Upper lobe of left lung (tissue), 4 donors: ENCODE results near the gene IER3IP1.

Experiments
- CTCF ChIP-seq, 6 experiments: fragments of 450-650 bp in 4 of 6; fragments of 200-600 bp in 2 of 6; sonication (generic) in 2 of 6; IDR thresholded peaks; one replicate each; pipeline ENCODE4 v1.5.1; 2016 to 2019; ENCODE audit warnings: antibody characterized with exemption in 6 of 6
- EP300 ChIP-seq, 4 donors: sonication (generic); formaldehyde crosslinking; IDR thresholded peaks; one replicate each; pipeline ENCODE4 v1.5.1; 2017; ENCODE audit warnings: antibody characterized with exemption in 4 of 4, control low read depth in 2 of 4
- POLR2A ChIP-seq, 4 donors: fragments of 450-650 bp; IDR thresholded peaks; one replicate each; pipeline ENCODE4 v1.5.1; 2016 to 2017; ENCODE audit warnings: antibody characterized with exemption in 4 of 4, mild to moderate bottlenecking in 2 of 4
- POLR2AphosphoS5 ChIP-seq, 2 donors: sonication (generic); formaldehyde crosslinking; IDR thresholded peaks; one replicate each; pipeline ENCODE4 v1.5.1; 2017; ENCODE audit warnings: antibody characterized with exemption in 2 of 2

- TF ChIP-seq EP300 (IDR thresholded peaks at IDR 0.05) (no peak), CTCF (IDR thresholded peaks at IDR 0.05) (no peak), POLR2A (IDR thresholded peaks at IDR 0.05) (no peak), POLR2AphosphoS5 (IDR thresholded peaks at IDR 0.05) (no peak)
Measured at GRCh38 chr18:47172476-47172875, 3.7 kb downstream of the IER3IP1 start.
